Measurements from ENCODE around the gene SOX8.

DNA sequence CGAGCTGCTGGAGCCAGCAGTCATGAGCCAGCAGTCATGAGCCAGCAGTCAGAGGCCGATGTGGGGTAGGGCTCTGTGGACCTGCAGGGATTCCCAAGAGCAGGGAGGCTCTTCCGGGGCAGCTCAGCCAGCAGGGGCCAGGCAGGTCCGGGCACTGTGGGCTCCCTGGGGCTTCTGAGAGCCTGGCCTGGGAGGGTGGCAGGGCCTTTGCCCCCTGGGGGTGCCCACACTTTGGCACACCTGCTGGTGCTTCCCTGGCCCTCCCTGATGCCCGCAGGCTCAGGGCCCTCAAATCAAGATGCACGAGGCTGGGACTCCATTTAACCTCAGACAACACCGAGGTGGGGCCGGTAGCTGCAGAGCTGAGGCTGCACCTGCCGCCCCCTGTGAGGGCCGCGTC lies 18.1 kb downstream of the SOX8 start:
- TF ChIP-seq SP1 (IDR thresholded peaks at IDR 0.05) (no peak), ELF4 (IDR thresholded peaks at IDR 0.05) (no peak), FOXK2 (IDR thresholded peaks at IDR 0.05) (no peak), ZNF384 (IDR thresholded peaks at IDR 0.05) (no peak), BHLHE40 (IDR thresholded peaks at IDR 0.05; ENCODE audit: borderline replicate concordance) (no peak), FOXA1 (IDR thresholded peaks at IDR 0.05) (no peak), FOXM1 (IDR thresholded peaks at IDR 0.05; ENCODE audit: borderline replicate concordance) (no peak), NFRKB (IDR thresholded peaks at IDR 0.05) (no peak), HDGF (IDR thresholded peaks at IDR 0.05; ENCODE audit: borderline replicate concordance) (no peak), L3MBTL2 (conservative IDR thresholded peaks at IDR 0.05) (no peak), LEF1 (IDR thresholded peaks at IDR 0.05; ENCODE audit: borderline replicate concordance) (no peak), TARDBP (IDR thresholded peaks at IDR 0.05) (no peak)
- TF ChIP-seq, protein P1, sequence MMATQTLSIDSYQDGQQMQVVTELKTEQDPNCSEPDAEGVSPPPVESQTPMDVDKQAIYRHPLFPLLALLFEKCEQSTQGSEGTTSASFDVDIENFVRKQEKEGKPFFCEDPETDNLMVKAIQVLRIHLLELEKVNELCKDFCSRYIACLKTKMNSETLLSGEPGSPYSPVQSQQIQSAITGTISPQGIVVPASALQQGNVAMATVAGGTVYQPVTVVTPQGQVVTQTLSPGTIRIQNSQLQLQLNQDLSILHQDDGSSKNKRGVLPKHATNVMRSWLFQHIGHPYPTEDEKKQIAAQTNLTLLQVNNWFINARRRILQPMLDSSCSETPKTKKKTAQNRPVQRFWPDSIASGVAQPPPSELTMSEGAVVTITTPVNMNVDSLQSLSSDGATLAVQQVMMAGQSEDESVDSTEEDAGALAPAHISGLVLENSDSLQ (IDR thresholded peaks at IDR 0.05): no peak
